T-helper 2 cell treated with Interferon-gamma antibody and Interleukin-4, amounts not matched to agents 5 μg/mL and 100 μg/mL, for 36 hours (primary cell): ENCODE measurements around the gene RASGRP3.
"Not testable (repeated sequence)": the region's sequence is repeated elsewhere in the genome, so short reads cannot be mapped to it uniquely, and the experiment has no call there.

ENCODE experiments used
- DNase-seq: peaks from one replicate; pipeline ENCODE4 v3.0.0; 2021; ENCODE audit warnings: low spot score
- H3K27ac Mint-ChIP-seq: one replicate; pipeline ENCODE4 v1.8.0; 2021; ENCODE audit warnings: mild to moderate bottlenecking, mixed read lengths
- H3K27me3 Mint-ChIP-seq: one replicate; pipeline ENCODE4 v1.8.0; 2021; ENCODE audit warnings: low read depth, mixed read lengths
- H3K36me3 Mint-ChIP-seq: one replicate; pipeline ENCODE4 v1.8.0; 2021; ENCODE audit warnings: low read depth, mixed read lengths
- H3K4me1 Mint-ChIP-seq: one replicate; pipeline ENCODE4 v1.8.0; 2021; ENCODE audit warnings: low read depth, mixed read lengths
- H3K4me3 Mint-ChIP-seq: one replicate; pipeline ENCODE4 v1.8.0; 2022; ENCODE audit warnings: mild to moderate bottlenecking, moderate library complexity, mixed read lengths
- H3K9me3 Mint-ChIP-seq: one replicate; pipeline ENCODE4 v1.8.0; 2021; ENCODE audit warnings: mixed read lengths

The RASGRP3 gene, protein sequence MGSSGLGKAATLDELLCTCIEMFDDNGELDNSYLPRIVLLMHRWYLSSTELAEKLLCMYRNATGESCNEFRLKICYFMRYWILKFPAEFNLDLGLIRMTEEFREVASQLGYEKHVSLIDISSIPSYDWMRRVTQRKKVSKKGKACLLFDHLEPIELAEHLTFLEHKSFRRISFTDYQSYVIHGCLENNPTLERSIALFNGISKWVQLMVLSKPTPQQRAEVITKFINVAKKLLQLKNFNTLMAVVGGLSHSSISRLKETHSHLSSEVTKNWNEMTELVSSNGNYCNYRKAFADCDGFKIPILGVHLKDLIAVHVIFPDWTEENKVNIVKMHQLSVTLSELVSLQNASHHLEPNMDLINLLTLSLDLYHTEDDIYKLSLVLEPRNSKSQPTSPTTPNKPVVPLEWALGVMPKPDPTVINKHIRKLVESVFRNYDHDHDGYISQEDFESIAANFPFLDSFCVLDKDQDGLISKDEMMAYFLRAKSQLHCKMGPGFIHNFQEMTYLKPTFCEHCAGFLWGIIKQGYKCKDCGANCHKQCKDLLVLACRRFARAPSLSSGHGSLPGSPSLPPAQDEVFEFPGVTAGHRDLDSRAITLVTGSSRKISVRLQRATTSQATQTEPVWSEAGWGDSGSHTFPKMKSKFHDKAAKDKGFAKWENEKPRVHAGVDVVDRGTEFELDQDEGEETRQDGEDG

GRCh38 chr2:33476131-33476792, at the start of gene RASGRP3:
TSS of gene RASGRP3 (plus strand) at chr2:33476649. CDS start at chr2:33515137, 38,488 bp downstream.
- Mint-ChIP-seq H3K36me3 (no peaks in the 10 kb centered on the region), H3K9me3 (no peaks in the 10 kb centered on the region), H3K27me3 (peaks cover 19% of the 10 kb centered on the region), H3K4me1 (peaks cover 24% of the 10 kb centered on the region), H3K4me3 (peak within 1 kb of the TSS; percentile 93), H3K27ac (peak within 1 kb of the TSS; percentile 99)
- DNase-seq, result peak; percentile 58

GRCh38 chr2:33426666-33427231, 49.7 kb upstream of the RASGRP3 start:
- H3K27ac Mint-ChIP-seq, result no peak overlapping the region
- peaks cover 7% of the 10 kb centered on the region for H3K27me3 Mint-ChIP-seq
- DNase-seq, result no peak
- no peaks in the 10 kb centered on the region for H3K4me1 Mint-ChIP-seq
- no peaks in the 10 kb centered on the region for H3K9me3 Mint-ChIP-seq
- H3K36me3 Mint-ChIP-seq, result no peaks in the 10 kb centered on the region
- no peak overlapping the region for H3K4me3 Mint-ChIP-seq

- Mint-ChIP-seq H3K4me3 (no peak overlapping the region), H3K36me3 (no peaks in the 10 kb centered on the region), H3K4me1 (no peaks in the 10 kb centered on the region), H3K27me3 (peaks cover 23% of the 10 kb centered on the region), H3K27ac (no peak overlapping the region), H3K9me3 (no peaks in the 10 kb centered on the region)
- DNase-seq, result no peak
Measured at GRCh38 chr2:33430077-33430476, 46.4 kb upstream of the RASGRP3 start.

- no peak overlapping the region for H3K4me3 Mint-ChIP-seq
- no peaks in the 10 kb centered on the region for H3K4me1 Mint-ChIP-seq
Measured at GRCh38 chr2:33430856-33431255, 45.6 kb upstream of the RASGRP3 start.

DNA sequence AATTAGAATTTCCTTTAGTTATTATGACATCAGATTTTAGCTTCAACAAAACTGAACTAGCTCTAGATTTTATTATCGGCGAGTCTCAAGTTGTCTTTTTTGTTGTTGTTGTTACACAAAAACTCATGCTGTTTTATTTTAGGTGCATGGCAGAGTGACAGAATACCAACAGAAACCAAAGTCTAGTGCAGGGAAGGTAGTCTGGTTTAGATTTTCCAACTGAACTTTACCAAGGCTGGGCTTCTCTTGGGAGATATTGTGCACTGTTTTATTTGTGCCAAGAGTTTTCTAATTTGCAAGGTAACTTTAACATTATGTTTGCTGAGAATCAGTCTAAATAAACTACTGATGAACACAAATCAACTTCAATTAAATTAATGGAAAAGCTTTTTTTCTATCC, 43.6 kb upstream of the RASGRP3 start:
- no peak overlapping the region for H3K27ac Mint-ChIP-seq
- no peaks in the 10 kb centered on the region for H3K9me3 Mint-ChIP-seq
- H3K27me3 Mint-ChIP-seq, result peaks cover 33% of the 10 kb centered on the region
- DNase-seq, result no peak
- H3K4me3 Mint-ChIP-seq, result no peak overlapping the region
- no peaks in the 10 kb centered on the region for H3K4me1 Mint-ChIP-seq
- no peaks in the 10 kb centered on the region for H3K36me3 Mint-ChIP-seq

More at GRCh38 chr2:33430856-33431255, 45.6 kb upstream of the RASGRP3 start:
- no peak for DNase-seq
- Mint-ChIP-seq H3K27ac (no peak overlapping the region), H3K36me3 (no peaks in the 10 kb centered on the region), H3K9me3 (no peaks in the 10 kb centered on the region), H3K27me3 (peaks cover 24% of the 10 kb centered on the region)

DNA sequence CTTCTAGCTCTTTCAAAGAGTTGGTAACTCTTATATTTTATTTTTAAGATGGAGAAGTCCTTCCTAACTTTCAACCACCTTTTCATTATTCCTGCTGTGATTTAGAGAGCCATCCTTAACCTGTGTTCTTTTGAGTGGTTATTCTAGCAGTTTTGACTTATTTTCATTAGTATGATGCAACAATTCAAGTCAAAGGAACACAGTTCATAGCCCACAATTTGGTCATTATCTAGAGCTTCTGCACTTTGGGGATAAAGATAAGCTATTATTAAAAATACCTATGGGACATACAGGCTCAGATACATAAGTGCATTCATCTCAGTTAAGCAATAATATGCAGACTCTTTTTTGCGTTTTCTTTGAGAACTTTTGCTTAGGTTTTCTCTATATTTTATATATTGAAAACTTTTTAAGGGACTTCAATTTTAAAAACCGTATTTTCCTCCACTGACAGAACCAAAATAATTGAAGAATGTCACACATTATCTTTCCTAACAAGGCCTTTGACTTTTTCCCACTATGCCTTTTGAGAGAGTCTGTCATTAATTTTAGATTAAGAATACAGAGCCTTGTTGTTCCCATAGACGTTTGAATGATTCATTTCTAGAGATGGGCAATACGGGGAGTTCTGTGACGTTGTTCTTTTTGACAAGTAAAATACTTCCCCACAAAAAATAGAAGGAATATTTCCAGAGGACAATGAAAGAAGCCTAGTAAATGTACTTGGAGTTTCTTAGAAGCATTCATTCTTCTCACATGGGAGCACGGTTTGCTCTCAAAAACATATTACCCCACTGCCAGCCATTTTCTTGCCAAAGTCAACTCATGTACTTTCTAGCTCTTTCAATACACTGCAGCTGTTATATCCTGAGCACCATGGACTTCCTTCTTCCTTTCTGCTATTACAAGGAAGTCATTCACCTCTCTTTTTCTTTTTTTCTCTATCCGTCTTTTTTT, 42.9 kb upstream of the RASGRP3 start:
- H3K27me3 Mint-ChIP-seq, result peaks cover 33% of the 10 kb centered on the region

DNA sequence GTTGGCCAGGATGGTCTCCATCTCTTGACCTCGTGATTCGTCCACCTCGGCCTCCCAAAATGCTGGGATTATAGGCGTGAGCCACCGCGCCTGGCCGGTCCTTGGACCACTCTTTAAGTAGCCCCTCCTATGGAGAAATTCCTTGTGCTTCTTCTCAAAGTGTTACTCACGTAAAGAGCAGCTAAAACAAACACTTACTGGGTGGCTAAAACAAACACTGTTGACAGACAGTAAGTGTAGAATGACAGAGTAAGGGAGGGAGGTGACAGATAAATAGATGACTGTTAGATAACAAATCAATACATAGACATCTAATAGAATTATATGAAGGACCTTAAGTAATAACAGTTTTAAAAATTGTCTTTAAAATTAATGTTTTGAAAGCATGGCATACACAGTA, 40.9 kb upstream of the RASGRP3 start:
- no peaks in the 10 kb centered on the region for H3K4me1 Mint-ChIP-seq
- peaks cover 38% of the 10 kb centered on the region for H3K27me3 Mint-ChIP-seq
- DNase-seq, result no peak
- no peaks in the 10 kb centered on the region for H3K9me3 Mint-ChIP-seq
- H3K4me3 Mint-ChIP-seq, result no peak overlapping the region
- no peaks in the 10 kb centered on the region for H3K36me3 Mint-ChIP-seq
- H3K27ac Mint-ChIP-seq, result no peak overlapping the region

More for the DNA sequence above, 42.9 kb upstream of the RASGRP3 start:
- Mint-ChIP-seq H3K4me1 (no peaks in the 10 kb centered on the region), H3K4me3 (no peak overlapping the region), H3K36me3 (no peaks in the 10 kb centered on the region), H3K9me3 (no peaks in the 10 kb centered on the region), H3K27ac (no peak overlapping the region)
- no peak for DNase-seq

- no peaks in the 10 kb centered on the region for H3K36me3 Mint-ChIP-seq
- no peak overlapping the region for H3K27ac Mint-ChIP-seq
- H3K9me3 Mint-ChIP-seq, result no peaks in the 10 kb centered on the region
- no peak overlapping the region for H3K4me3 Mint-ChIP-seq
- peaks cover 36% of the 10 kb centered on the region for H3K27me3 Mint-ChIP-seq
- DNase-seq, result no peak
- H3K4me1 Mint-ChIP-seq, result no peaks in the 10 kb centered on the region
Measured at GRCh38 chr2:33436083-33436482, 40.4 kb upstream of the RASGRP3 start.

GRCh38 chr2:33437297-33437696, 39.2 kb upstream of the RASGRP3 start:
- no peaks in the 10 kb centered on the region for H3K36me3 Mint-ChIP-seq
- H3K9me3 Mint-ChIP-seq, result no peaks in the 10 kb centered on the region
- no peaks in the 10 kb centered on the region for H3K4me1 Mint-ChIP-seq

GRCh38 chr2:33437815-33438214, 38.6 kb upstream of the RASGRP3 start:
- Mint-ChIP-seq H3K27me3 (peaks cover 32% of the 10 kb centered on the region), H3K4me1 (no peaks in the 10 kb centered on the region), H3K9me3 (no peaks in the 10 kb centered on the region), H3K27ac (no peak overlapping the region), H3K4me3 (no peak overlapping the region), H3K36me3 (no peaks in the 10 kb centered on the region)
- DNase-seq, result no peak

More at GRCh38 chr2:33437297-33437696, 39.2 kb upstream of the RASGRP3 start:
- Mint-ChIP-seq H3K4me3 (no peak overlapping the region), H3K27me3 (peaks cover 34% of the 10 kb centered on the region), H3K27ac (no peak overlapping the region)
- DNase-seq, result no peak

GRCh38 chr2:33441235-33441810, 35.1 kb upstream of the RASGRP3 start:
- Mint-ChIP-seq H3K4me3 (no peak overlapping the region), H3K4me1 (no peaks in the 10 kb centered on the region), H3K27me3 (peaks cover 21% of the 10 kb centered on the region), H3K27ac (no peak overlapping the region), H3K9me3 (no peaks in the 10 kb centered on the region), H3K36me3 (no peaks in the 10 kb centered on the region)
- no peak for DNase-seq

GRCh38 chr2:33442052-33442451, 34.4 kb upstream of the RASGRP3 start:
- peaks cover 20% of the 10 kb centered on the region for H3K27me3 Mint-ChIP-seq
- DNase-seq, H3K4me3 Mint-ChIP-seq, H3K36me3 Mint-ChIP-seq, H3K4me1 Mint-ChIP-seq, H3K27ac Mint-ChIP-seq, H3K9me3 Mint-ChIP-seq: not testable (repeated sequence)
